SK-N-SH treated with all-trans-retinoic acid at 6 μM for 48 hours (cell line): ENCODE measurements around the gene LPIN3.

Experiments used
- ATAC-seq: fragments of 200-7000 bp; cut with Tn5 transposase; 3 replicates; pipeline ENCODE4 v1.9.1; 2020; ENCODE audit warnings: mild to moderate bottlenecking, moderate library complexity
- BACH2 ChIP-seq: fragments of 250-450 bp; sonication (Bioruptor Pico); IDR thresholded peaks from 2 replicates; pipeline ENCODE4 v1.9.0; 2021; ENCODE audit warnings: mild to moderate bottlenecking, borderline replicate concordance
- CREB5 ChIP-seq: fragments of 250-450 bp; sonication (Bioruptor Pico); IDR thresholded peaks from 2 replicates; pipeline ENCODE4 v1.5.1; 2020; ENCODE audit warnings: low read depth, mild to moderate bottlenecking, moderate library complexity
- GLIS3 ChIP-seq: fragments of 250-450 bp; sonication (Bioruptor Pico); IDR thresholded peaks from 2 replicates; pipeline ENCODE4 v1.5.0; 2020; ENCODE audit warnings: mild to moderate bottlenecking, moderate library complexity
- ISL1 ChIP-seq: fragments of 250-450 bp; sonication (Bioruptor Pico); IDR thresholded peaks from 2 replicates; pipeline ENCODE4 v2.1.2; 2022; ENCODE audit warnings: mild to moderate bottlenecking, moderate library complexity
- OSR1 ChIP-seq: fragments of 250-450 bp; sonication (Bioruptor Pico); IDR thresholded peaks from 2 replicates; pipeline ENCODE4 v1.8.0; 2022; ENCODE audit warnings: moderate library complexity, mild to moderate bottlenecking, inconsistent platforms
- PATZ1 ChIP-seq: fragments of 250-450 bp; sonication (Bioruptor Pico); IDR thresholded peaks from 2 replicates; pipeline ENCODE4 v1.8.0; 2020; ENCODE audit warnings: mild to moderate bottlenecking, moderate library complexity, borderline replicate concordance
- PPARA ChIP-seq: fragments of 250-450 bp; sonication (Bioruptor Pico); IDR thresholded peaks from 2 replicates; pipeline ENCODE4 v1.5.0; 2020; ENCODE audit warnings: mild to moderate bottlenecking, borderline replicate concordance
- RARB ChIP-seq: fragments of 250-450 bp; sonication (Bioruptor Pico); IDR thresholded peaks from 2 replicates; pipeline ENCODE4 v1.8.0; 2021; ENCODE audit warnings: mild to moderate bottlenecking, moderate library complexity
- SNAI2 ChIP-seq: fragments of 250-450 bp; sonication (Bioruptor Pico); IDR thresholded peaks from 2 replicates; pipeline ENCODE4 v1.5.0; 2020; ENCODE audit warnings: mild to moderate bottlenecking, moderate library complexity
- TCF4 ChIP-seq: fragments of 250-450 bp; sonication (Bioruptor Pico); IDR thresholded peaks from 2 replicates; pipeline ENCODE4 v1.8.0; 2021; ENCODE audit warnings: mild to moderate bottlenecking, moderate library complexity, borderline replicate concordance
- TOX ChIP-seq: fragments of 250-450 bp; sonication (Bioruptor Pico); IDR thresholded peaks from 2 replicates; pipeline ENCODE4 v1.8.0; 2021; ENCODE audit warnings: mild to moderate bottlenecking, moderate library complexity, borderline replicate concordance
- TSHZ2 ChIP-seq: fragments of 250-450 bp; sonication (Bioruptor Pico); IDR thresholded peaks from 2 replicates; pipeline ENCODE4 v1.5.0; 2020; ENCODE audit warnings: mild to moderate bottlenecking, moderate library complexity
- ZC3H10 ChIP-seq: fragments of 250-450 bp; sonication (Bioruptor Pico); IDR thresholded peaks from 2 replicates; pipeline ENCODE4 v1.5.1; 2021; ENCODE audit warnings: mild to moderate bottlenecking, moderate library complexity
- ZFP3 ChIP-seq: fragments of 250-450 bp; sonication (Bioruptor Pico); IDR thresholded peaks from 2 replicates; pipeline ENCODE4 v1.5.0; 2020; ENCODE audit warnings: mild to moderate bottlenecking, moderate library complexity
- ZFP30 ChIP-seq: fragments of 450-650 bp; formaldehyde crosslinking; IDR thresholded peaks from 2 replicates; pipeline ENCODE4 v1.5.0; 2022; ENCODE audit warnings: mild to moderate bottlenecking, moderate library complexity
- ZNF565 ChIP-seq: fragments of 450-650 bp; formaldehyde crosslinking; conservative IDR thresholded peaks from 2 replicates; pipeline ENCODE4 v1.5.0; 2020; ENCODE audit warnings: low read depth, mild to moderate bottlenecking, moderate library complexity
- ZNF70 ChIP-seq: fragments of 450-650 bp; formaldehyde crosslinking; IDR thresholded peaks from 2 replicates; pipeline ENCODE4 v1.5.0; 2020; ENCODE audit warnings: mild to moderate bottlenecking, moderate library complexity
- ZNF8 ChIP-seq: fragments of 450-650 bp; formaldehyde crosslinking; IDR thresholded peaks from 2 replicates; pipeline ENCODE4 v1.5.0; 2020; ENCODE audit warnings: mild to moderate bottlenecking, moderate library complexity
- TF ChIP-seq, protein P1 (sequence below): fragments of 250-450 bp; sonication (Bioruptor Pico); IDR thresholded peaks from 2 replicates; pipeline ENCODE4 v1.8.0; 2021; ENCODE audit warnings: low read depth, mild to moderate bottlenecking, moderate library complexity, borderline replicate concordance

The LPIN3 gene

DNA sequence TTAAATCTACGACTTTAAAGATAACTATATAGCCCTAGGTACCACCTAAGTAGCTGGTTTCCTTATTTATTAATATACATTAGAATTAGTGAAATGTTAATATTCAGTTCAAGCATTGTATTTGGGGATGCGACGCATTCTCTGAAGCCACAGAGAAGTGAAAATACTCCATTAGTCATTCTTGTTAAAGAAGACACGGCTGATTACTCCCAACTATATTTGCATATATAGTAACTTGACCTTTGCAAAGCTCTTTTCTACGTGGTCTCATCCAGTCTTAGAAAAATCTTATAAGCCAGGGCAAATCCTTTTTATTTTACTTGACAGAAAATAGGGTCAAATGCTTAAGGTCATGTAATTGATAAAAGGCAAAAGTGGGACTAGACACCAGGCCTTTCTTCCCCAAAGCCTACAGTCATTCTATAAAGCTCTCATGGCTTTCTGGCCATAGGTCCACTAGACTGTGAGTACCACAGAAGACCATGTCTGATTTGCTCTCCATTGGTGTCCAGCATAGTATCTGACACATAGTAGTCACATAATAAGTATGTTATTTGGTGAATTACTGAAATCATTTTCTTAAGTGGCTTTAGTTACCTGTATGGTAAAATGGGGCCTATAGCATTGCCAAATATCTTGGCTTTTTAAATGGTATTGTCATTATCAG is 34.4 kb upstream of the LPIN3 start:
- no peak for ATAC-seq
- TF ChIP-seq RARB (CRISPR knock-in tag) (no peak), BACH2 (CRISPR knock-in tag) (no peak), ZNF565 (CRISPR knock-in tag) (no peak), PPARA (CRISPR knock-in tag) (no peak), PATZ1 (CRISPR knock-in tag) (no peak), ISL1 (CRISPR knock-in tag) (no peak), CREB5 (no peak), GLIS3 (CRISPR knock-in tag) (no peak)
- TF ChIP-seq, protein P1, sequence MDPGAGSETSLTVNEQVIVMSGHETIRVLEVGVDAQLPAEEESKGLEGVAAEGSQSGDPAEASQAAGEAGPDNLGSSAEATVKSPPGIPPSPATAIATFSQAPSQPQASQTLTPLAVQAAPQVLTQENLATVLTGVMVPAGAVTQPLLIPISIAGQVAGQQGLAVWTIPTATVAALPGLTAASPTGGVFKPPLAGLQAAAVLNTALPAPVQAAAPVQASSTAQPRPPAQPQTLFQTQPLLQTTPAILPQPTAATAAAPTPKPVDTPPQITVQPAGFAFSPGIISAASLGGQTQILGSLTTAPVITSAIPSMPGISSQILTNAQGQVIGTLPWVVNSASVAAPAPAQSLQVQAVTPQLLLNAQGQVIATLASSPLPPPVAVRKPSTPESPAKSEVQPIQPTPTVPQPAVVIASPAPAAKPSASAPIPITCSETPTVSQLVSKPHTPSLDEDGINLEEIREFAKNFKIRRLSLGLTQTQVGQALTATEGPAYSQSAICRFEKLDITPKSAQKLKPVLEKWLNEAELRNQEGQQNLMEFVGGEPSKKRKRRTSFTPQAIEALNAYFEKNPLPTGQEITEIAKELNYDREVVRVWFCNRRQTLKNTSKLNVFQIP (CRISPR knock-in tag), result no peak

GRCh38 chr20:41307021-41307420 is 33.6 kb upstream of the LPIN3 start:
- TF ChIP-seq ZNF8 (CRISPR knock-in tag) (no peak), SNAI2 (CRISPR knock-in tag) (no peak), RARB (CRISPR knock-in tag) (no peak)
- no peak for ATAC-seq

- ATAC-seq, result peak; percentile 63
- TF ChIP-seq ZFP3 (CRISPR knock-in tag) (no peak), OSR1 (CRISPR knock-in tag) (no peak), ISL1 (CRISPR knock-in tag) (no peak), PPARA (CRISPR knock-in tag) (no peak), RARB (CRISPR knock-in tag) (no peak), TSHZ2 (CRISPR knock-in tag) (no peak), ZNF70 (CRISPR knock-in tag) (no peak), ZFP30 (no peak), ZC3H10 (CRISPR knock-in tag) (no peak), TCF4 (CRISPR knock-in tag) (no peak), CREB5 (no peak), PATZ1 (CRISPR knock-in tag) (no peak), TOX (CRISPR knock-in tag) (no peak)
- TF ChIP-seq, protein P1 (CRISPR knock-in tag), result no peak
These were observed 32.3 kb upstream of the LPIN3 start for GRCh38 chr20:41308290-41308711.
